Measurements from ENCODE around the gene ARHGAP42. TPM values are rescaled to one million over a fixed set of nuclear protein-coding genes. Genes with fewer than 3 reads are reported as not detected.

The ARHGAP42 gene
- total and polyA plus RNA-seq, 9 donors = 4.3 to 11.8 (median 7.0) TPM

GRCh38 chr11:100715165-100715761, 28.2 kb downstream of the ARHGAP42 start:
- 80 to 96% (median 87%) methylated on average over 3 of the region's 3 CpGs for WGBS, 3 donors
- TF ChIP-seq EP300 (IDR thresholded peaks at IDR 0.05) (no peak), POLR2A (IDR thresholded peaks at IDR 0.05) (no peak)
- TF ChIP-seq, protein P1, sequence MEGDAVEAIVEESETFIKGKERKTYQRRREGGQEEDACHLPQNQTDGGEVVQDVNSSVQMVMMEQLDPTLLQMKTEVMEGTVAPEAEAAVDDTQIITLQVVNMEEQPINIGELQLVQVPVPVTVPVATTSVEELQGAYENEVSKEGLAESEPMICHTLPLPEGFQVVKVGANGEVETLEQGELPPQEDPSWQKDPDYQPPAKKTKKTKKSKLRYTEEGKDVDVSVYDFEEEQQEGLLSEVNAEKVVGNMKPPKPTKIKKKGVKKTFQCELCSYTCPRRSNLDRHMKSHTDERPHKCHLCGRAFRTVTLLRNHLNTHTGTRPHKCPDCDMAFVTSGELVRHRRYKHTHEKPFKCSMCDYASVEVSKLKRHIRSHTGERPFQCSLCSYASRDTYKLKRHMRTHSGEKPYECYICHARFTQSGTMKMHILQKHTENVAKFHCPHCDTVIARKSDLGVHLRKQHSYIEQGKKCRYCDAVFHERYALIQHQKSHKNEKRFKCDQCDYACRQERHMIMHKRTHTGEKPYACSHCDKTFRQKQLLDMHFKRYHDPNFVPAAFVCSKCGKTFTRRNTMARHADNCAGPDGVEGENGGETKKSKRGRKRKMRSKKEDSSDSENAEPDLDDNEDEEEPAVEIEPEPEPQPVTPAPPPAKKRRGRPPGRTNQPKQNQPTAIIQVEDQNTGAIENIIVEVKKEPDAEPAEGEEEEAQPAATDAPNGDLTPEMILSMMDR (IDR thresholded peaks at IDR 0.05) = no peak

DNA sequence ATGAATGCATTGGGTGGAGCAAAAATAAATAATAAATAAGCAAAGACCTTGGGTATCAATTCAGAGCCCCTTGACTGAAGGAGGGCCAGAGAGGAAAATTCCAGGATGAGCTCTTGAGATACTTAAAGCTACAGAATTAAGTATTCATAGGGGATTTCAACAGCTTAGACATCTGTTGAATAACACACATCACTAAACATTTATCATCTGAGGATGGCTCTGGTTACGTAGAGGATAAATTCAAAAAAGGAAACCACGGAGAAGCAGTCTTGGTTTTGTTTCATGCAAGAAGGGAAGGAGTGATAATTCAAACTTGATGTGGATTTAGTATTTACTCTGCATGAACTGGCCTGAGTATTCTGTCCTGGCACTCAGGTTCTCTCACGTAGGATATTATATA, 29.8 kb downstream of the ARHGAP42 start:
- Histone ChIP-seq H3K4me3 (no peak overlapping the region), H3K27me3 (no peaks in the 10 kb centered on the region), H3K4me1 (ENCODE audit: insufficient read depth) (peaks cover 3% of the 10 kb centered on the region), H3K9me3 (no peaks in the 10 kb centered on the region), H3K27ac (no peak overlapping the region), H3K36me3 (no peaks in the 10 kb centered on the region)
- 87 to 97% (median 90%) methylated on average over 3 of the region's 3 CpGs for WGBS, 3 donors
- intact Hi-C loops (cut with DNase I) = no loop called here
- DNase-seq = no peak
- TF ChIP-seq POLR2A (IDR thresholded peaks at IDR 0.05) = no peak
- no peak for TF ChIP-seq EP300 (IDR thresholded peaks at IDR 0.05)
- TF ChIP-seq, protein P1 (IDR thresholded peaks at IDR 0.05) = no peak

More at GRCh38 chr11:100715165-100715761, 28.2 kb downstream of the ARHGAP42 start:
- Histone ChIP-seq H3K9me3 (no peaks in the 10 kb centered on the region), H3K4me3 (no peak overlapping the region), H3K27me3 (no peaks in the 10 kb centered on the region), H3K4me1 (ENCODE audit: insufficient read depth) (peaks cover 3% of the 10 kb centered on the region), H3K27ac (no peak overlapping the region), H3K36me3 (no peaks in the 10 kb centered on the region)
- intact Hi-C loops (cut with DNase I) = no loop called here
- no peak for DNase-seq

GRCh38 chr11:100719362-100719761, 32.3 kb downstream of the ARHGAP42 start:
- peaks cover 3% of the 10 kb centered on the region for H3K4me1 ChIP-seq (ENCODE audit: insufficient read depth)
- H3K9me3 ChIP-seq = no peaks in the 10 kb centered on the region
- 6 to 9% (median 7%) methylated on average over 2 of the region's 2 CpGs for WGBS, 3 donors
- DNase-seq = no peak
- intact Hi-C loops (cut with DNase I) = no loop called here
- no peaks in the 10 kb centered on the region for H3K36me3 ChIP-seq
- no peaks in the 10 kb centered on the region for H3K27me3 ChIP-seq
- TF ChIP-seq, protein P1 (IDR thresholded peaks at IDR 0.05) = no peak
- TF ChIP-seq POLR2A (IDR thresholded peaks at IDR 0.05) (no peak), EP300 (IDR thresholded peaks at IDR 0.05) (no peak)
- H3K4me3 ChIP-seq = no peak overlapping the region
- peak overlapping the region in 1 of 2 donors; percentile 8 for H3K27ac ChIP-seq

DNA sequence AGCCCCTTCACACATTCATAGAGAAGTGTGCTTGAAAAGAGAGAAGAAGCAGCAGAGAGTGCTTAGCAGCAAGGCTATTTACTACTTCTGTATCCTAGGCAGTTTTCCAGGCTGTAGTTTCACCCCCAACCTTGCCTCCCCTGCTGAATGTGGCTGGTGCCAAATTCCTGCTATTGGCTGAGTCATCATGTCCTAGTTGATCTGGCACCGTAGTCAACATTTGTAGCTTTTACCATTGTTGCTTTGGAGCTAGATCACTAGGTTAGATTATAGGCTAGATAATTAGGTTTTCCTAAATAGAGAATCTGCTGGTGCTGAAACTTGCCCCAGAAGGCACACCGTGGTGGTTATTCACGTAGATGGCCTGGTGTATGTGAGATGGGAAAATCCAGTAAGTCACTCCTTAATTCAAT, 32.7 kb downstream of the ARHGAP42 start:
- H3K4me1 ChIP-seq (ENCODE audit: insufficient read depth) = peaks cover 3% of the 10 kb centered on the region
- intact Hi-C loops (cut with DNase I) = no loop called here
- H3K4me3 ChIP-seq = no peak overlapping the region
- no peaks in the 10 kb centered on the region for H3K36me3 ChIP-seq
- TF ChIP-seq EP300 (IDR thresholded peaks at IDR 0.05) = no peak
- TF ChIP-seq POLR2A (IDR thresholded peaks at IDR 0.05) = no peak
- TF ChIP-seq, protein P1 (IDR thresholded peaks at IDR 0.05) = no peak
- no peaks in the 10 kb centered on the region for H3K9me3 ChIP-seq
- DNase-seq = peak; percentile 36 to 66 (median 59)
- no peaks in the 10 kb centered on the region for H3K27me3 ChIP-seq
- WGBS, 3 donors = 8 to 17% (median 11%) methylated on average over 3 of the region's 3 CpGs
- H3K27ac ChIP-seq = peak overlapping the region in 1 of 2 donors; percentile 52

Measured in ovary (tissue), 9 donors.